HCT116 (cell line): ENCODE measurements around the gene UBQLN4. TPM values are rescaled to one million over a fixed set of nuclear protein-coding genes. Genes with fewer than 3 reads are reported as not detected.

Experiments
- ATAC-seq: fragments of 200-7000 bp; cut with Tn5 transposase; 2 replicates; pipeline ENCODE4 v1.9.1; 2020; ENCODE audit warnings: mild to moderate bottlenecking, moderate library complexity
- BruUV-seq: library from RNA; stranded (reverse); fragments of 400-500 nt; replicated peaks from 2 replicates; lab custom pipeline; 2021; lab: Mats Ljungman, UMichigan
- CTCF ChIA-PET: fragments of 300-600 bp; sonication (Branson Sonifier 250); formaldehyde crosslinking; loops from one replicate; lab custom pipeline; 2021; ENCODE audit warnings: antibody characterized with exemption; lab: Charles Lee
- POLR2A ChIA-PET: fragments of 300-600, 350-600 bp; sonication (Branson Sonifier 250); formaldehyde crosslinking; loops from one replicate; lab custom pipeline; 2021; ENCODE audit warnings: antibody characterized with exemption; lab: Charles Lee
- RAD21 ChIA-PET, 2 experiments: fragments of 300-600 bp; sonication (Branson Sonifier 250); formaldehyde crosslinking; loops; one replicate each; lab custom pipeline; 2023; ENCODE audit warnings: low total read pairs in 2 of 2; ENCODE audit not compliant: uncharacterized antibody in 2 of 2, unreplicated experiment in 2 of 2, low non-redundant PET in 1 of 2; lab: Charles Lee
- DNase-seq: peaks from one replicate; pipeline ENCODE4 v3.0.0-alpha.2; 2010; ENCODE audit warnings: low read depth, low spot score
- H2AFZ ChIP-seq: fragments of 200-600 bp; shearing (Covaris generic), sonication (generic); 2 replicates; pipeline ENCODE4 v1.6.1; 2017; ENCODE audit warnings: low read depth, mixed run types, mixed read lengths, antibody characterized with exemption, low read length; ENCODE audit not compliant: poor library complexity, severe bottlenecking
- H3K27ac ChIP-seq: 2 replicates; pipeline ENCODE4 v1.5.1; 2012; ENCODE audit warnings: low read depth, low read length
- H3K27me3 ChIP-seq: fragments of 200-600 bp; sonication (generic); 2 replicates; pipeline ENCODE4 v1.6.1; 2016; ENCODE audit warnings: mixed run types, low read length, mixed read lengths; ENCODE audit not compliant: insufficient read depth
- H3K36me3 ChIP-seq, 2 experiments: fragments of 200-500 bp in 1 of 2; fragments of 200-600 bp in 1 of 2; sonication (Bioruptor generic) in 1 of 2; sonication (generic) in 1 of 2; 2 replicates each; pipeline versions ENCODE4 v1.5.1 to v1.6.1; 2014 to 2016; ENCODE audit warnings: low read length in 2 of 2, inconsistent platforms in 1 of 2, mixed read lengths in 1 of 2, mixed run types in 1 of 2; ENCODE audit not compliant: insufficient read depth in 2 of 2, control insufficient read depth in 1 of 2
- H3K4me1 ChIP-seq, 2 experiments: fragments of 200-600 bp in 1 of 2; sonication (generic) in 1 of 2; 2 replicates each; pipeline versions ENCODE4 v1.5.1 to v1.6.1; 2012 to 2017; ENCODE audit warnings: low read length in 2 of 2, inconsistent platforms in 1 of 2, mild to moderate bottlenecking in 1 of 2, mixed read lengths in 1 of 2, mixed run types in 1 of 2, moderate library complexity in 1 of 2; ENCODE audit not compliant: insufficient read depth in 2 of 2, control insufficient read depth in 1 of 2
- H3K4me2 ChIP-seq: fragments of 200-600 bp; sonication (generic); 2 replicates; pipeline ENCODE4 v1.6.1; 2017; ENCODE audit warnings: mixed run types, low read length, mixed read lengths
- H3K4me3 ChIP-seq, 2 experiments: fragments of 200-600 bp in 1 of 2; sonication (generic) in 1 of 2; replicated peaks in 1 of 2; 2 replicates each; pipeline ENCODE4 v1.5.1; 2011 to 2016; ENCODE audit warnings: low read length in 2 of 2, control low read depth in 1 of 2, low read depth in 1 of 2, mild to moderate bottlenecking in 1 of 2, mixed read lengths in 1 of 2, mixed run types in 1 of 2
- H3K79me2 ChIP-seq: fragments of 200-600 bp; sonication (generic); 2 replicates; pipeline ENCODE4 v1.6.1; 2017; ENCODE audit warnings: mild to moderate bottlenecking, mixed run types, low read length, moderate library complexity, mixed read lengths; ENCODE audit not compliant: insufficient read depth
- H3K9ac ChIP-seq: fragments of 200-600 bp; sonication (generic); 2 replicates; pipeline ENCODE4 v1.6.1; 2016; ENCODE audit warnings: low read length, mixed read lengths
- H3K9me2 ChIP-seq: fragments of 200-600 bp; sonication (generic), shearing (Covaris generic); 2 replicates; pipeline ENCODE4 v1.6.1; 2017; ENCODE audit warnings: mixed run types, mild to moderate bottlenecking, moderate library complexity; ENCODE audit not compliant: insufficient read depth
- H3K9me3 ChIP-seq, 2 experiments: fragments of 200-500 bp in 1 of 2; fragments of 200-600 bp in 1 of 2; sonication (Bioruptor generic) in 1 of 2; sonication (generic) in 1 of 2; 2 replicates each; pipeline ENCODE4 v1.6.1; 2014 to 2017; ENCODE audit warnings: low read length in 2 of 2, mixed read lengths in 2 of 2, inconsistent platforms in 1 of 2, low read depth in 1 of 2, mild to moderate bottlenecking in 1 of 2, mixed run types in 1 of 2, moderate library complexity in 1 of 2; ENCODE audit not compliant: control insufficient read depth in 1 of 2, insufficient read depth in 1 of 2
- H4K20me1 ChIP-seq: fragments of 200-600 bp; sonication (generic), shearing (Covaris generic); 2 replicates; pipeline ENCODE4 v1.6.1; 2017; ENCODE audit warnings: mixed run types, mild to moderate bottlenecking, moderate library complexity; ENCODE audit not compliant: insufficient read depth
- ATF3 ChIP-seq: IDR thresholded peaks from 2 replicates; pipeline ENCODE4 v1.6.1; 2012
- CBX3 ChIP-seq: IDR thresholded peaks from 2 replicates; pipeline ENCODE4 v1.6.1; 2012; ENCODE audit warnings: low read depth
- CEBPB ChIP-seq: IDR thresholded peaks from 2 replicates; pipeline ENCODE4 v1.6.1; 2012; ENCODE audit warnings: low read depth
- CTCF ChIP-seq, 3 experiments: fragments of 200-600 bp in 1 of 3; sonication (generic) in 1 of 3; IDR thresholded peaks in 2 of 3; conservative IDR thresholded peaks in 1 of 3; 2 replicates each; pipeline ENCODE4 v1.5.1; 2012 to 2017; ENCODE audit warnings: low read depth in 2 of 3, low read length in 2 of 3, antibody characterized with exemption in 1 of 3, borderline replicate concordance in 1 of 3, control low read depth in 1 of 3, mild to moderate bottlenecking in 1 of 3, mixed read lengths in 1 of 3, mixed run types in 1 of 3, moderate library complexity in 1 of 3; ENCODE audit not compliant: insufficient read depth in 1 of 3
- EGR1 ChIP-seq: IDR thresholded peaks from 2 replicates; pipeline ENCODE4 v1.6.1; 2012; ENCODE audit warnings: low read depth
- ELF1 ChIP-seq: IDR thresholded peaks from 2 replicates; pipeline ENCODE4 v1.6.1; 2012; ENCODE audit warnings: low read depth, borderline replicate concordance
- EZH2 ChIP-seq: fragments of 200-600 bp; sonication (generic); IDR thresholded peaks from 2 replicates; pipeline ENCODE4 v1.6.1; 2017; ENCODE audit warnings: antibody characterized with exemption, mixed run types
- FOSL1 ChIP-seq: IDR thresholded peaks from 2 replicates; pipeline ENCODE4 v1.6.1; 2012; ENCODE audit warnings: low read depth
- JUND ChIP-seq: IDR thresholded peaks from 2 replicates; pipeline ENCODE4 v1.6.1; 2012
- MAX ChIP-seq: IDR thresholded peaks from 2 replicates; pipeline ENCODE4 v1.6.1; 2012
- POLR2A ChIP-seq: IDR thresholded peaks from 2 replicates; pipeline ENCODE4 v1.7.0; 2011; ENCODE audit warnings: borderline replicate concordance; ENCODE audit not compliant: insufficient read depth, insufficient read length; ENCODE audit errors: extremely low read depth
- RAD21 ChIP-seq: IDR thresholded peaks from 2 replicates; pipeline ENCODE4 v1.6.1; 2012; ENCODE audit warnings: low read depth, mild to moderate bottlenecking
- REST ChIP-seq: IDR thresholded peaks from 2 replicates; pipeline ENCODE4 v1.6.1; 2012; ENCODE audit warnings: low read depth
- SIN3A ChIP-seq: IDR thresholded peaks from 2 replicates; pipeline ENCODE4 v1.6.1; 2012; ENCODE audit warnings: low read depth
- SP1 ChIP-seq: IDR thresholded peaks from 2 replicates; pipeline ENCODE4 v1.6.1; 2012; ENCODE audit warnings: low read depth
- SRF ChIP-seq: IDR thresholded peaks from 2 replicates; pipeline ENCODE4 v1.6.1; 2012; ENCODE audit warnings: low read depth
- TCF7L2 ChIP-seq: IDR thresholded peaks from 2 replicates; pipeline ENCODE4 v1.7.0; 2011; ENCODE audit warnings: borderline replicate concordance, inconsistent platforms; ENCODE audit not compliant: insufficient read depth, insufficient read length; ENCODE audit errors: extremely low read depth
- YY1 ChIP-seq: IDR thresholded peaks from 2 replicates; pipeline ENCODE4 v1.6.1; 2011; ENCODE audit warnings: low read length, low read depth, moderate library complexity, mild to moderate bottlenecking; ENCODE audit not compliant: insufficient replicate concordance; ENCODE audit errors: extremely low read depth
- ZBTB33 ChIP-seq: IDR thresholded peaks from 2 replicates; pipeline ENCODE4 v1.6.1; 2011; ENCODE audit warnings: mild to moderate bottlenecking, low read length, moderate library complexity; ENCODE audit not compliant: insufficient replicate concordance; ENCODE audit errors: extremely low read depth
- ZFX ChIP-seq: fragments of 450-650 bp; IDR thresholded peaks from 2 replicates; pipeline ENCODE4 v1.6.1; 2017
- intact Hi-C: fragments of 100-400 bp; cut with micrococcal nuclease; formaldehyde crosslinking; loops from 2 replicates; pipeline ENCODE4 v1.10.0; 2022
- total RNA-seq: library from RNA; stranded (reverse); gene quantifications from one replicate; pipeline ENCODE4 v1.2.1, GENCODE V29; 2021; ENCODE audit not compliant: unreplicated experiment

UBQLN4 gene
- total RNA-seq, 1 experiment from 2014 or later, result 68.4 TPM

GRCh38 chr1:155999964-156000363, 53.6 kb downstream of the UBQLN4 start (continued):
- no peak for TF ChIP-seq ELF1
- no peak for TF ChIP-seq SIN3A

- ATAC-seq, result no peak
- H2AFZ ChIP-seq, result no peak overlapping the region
- TF ChIP-seq CBX3, result no peak
- no peak for TF ChIP-seq ELF1
- no peak for TF ChIP-seq EGR1
- TF ChIP-seq POLR2A, result no peak
- TF ChIP-seq ATF3, result no peak
- TF ChIP-seq REST, result no peak
- no peak for TF ChIP-seq MAX
- TF ChIP-seq YY1, result no peak
- no peak for TF ChIP-seq JUND
- TF ChIP-seq RAD21, result no peak
- TF ChIP-seq CTCF (IDR thresholded peaks at IDR 0.05 in 2 of 3, conservative IDR thresholded peaks at IDR 0.05 in 1 of 3; ENCODE audit: borderline replicate concordance in 1 of 3, insufficient read depth in 1 of 3, low read depth in 2 of 3, low read length in 2 of 3), result no peak
- TF ChIP-seq CEBPB, result no peak
- no peak for TF ChIP-seq SIN3A
- no peak for TF ChIP-seq SP1
- no peak for TF ChIP-seq EZH2
- TF ChIP-seq SRF, result no peak
- TF ChIP-seq ZFX, result no peak
- no peak for TF ChIP-seq ZBTB33
- TF ChIP-seq TCF7L2, result no peak
- no peak for TF ChIP-seq FOSL1
- TF ChIP-seq, all 23 proteins: peak for 0
- Histone ChIP-seq H3K27me3 (no peaks in the 10 kb centered on the region), H3K79me2 (no peaks in the 10 kb centered on the region), H3K36me3 (no peaks in the 10 kb centered on the region), H4K20me1 (no peaks in the 10 kb centered on the region), H3K4me3 (no peak overlapping the region), H3K9ac (no peak overlapping the region), H3K9me3 (no peaks in the 10 kb centered on the region), H3K4me2 (no peak overlapping the region), H3K4me1 (peaks cover 0 to 3% of the 10 kb centered on the region in 2 experiments; a peak in 1 of 4 replicates), H3K9me2 (no peaks in the 10 kb centered on the region), H3K27ac (no peak overlapping the region)
- no peak for DNase-seq
- POLR2A ChIA-PET, result interaction anchor here (1.1 to 1.5 kb wide), 3 partner anchors 15 to 62 kb away, joined by 3 to 4 read pairs (median 4); partner anchors contain the start of gene KHDC4
- RAD21 ChIA-PET, result no interaction called here
- CTCF ChIA-PET, result no interaction called here
- no TSS peak for BruUV-seq
- intact Hi-C loops, result no loop called here
These were observed 57.4 kb downstream of the UBQLN4 start for GRCh38 chr1:155996166-155996565.
